Keratinocyte (primary cell): Measurements from ENCODE around the gene WFDC8. TPM values are rescaled to one million over a fixed set of nuclear protein-coding genes. Genes with fewer than 3 reads are reported as not detected.

Experiments
- DNase-seq: peaks from one replicate; pipeline ENCODE4 v3.0.0-alpha.2; 2011; ENCODE audit warnings: low read depth, missing footprints, low spot score
- FAIRE-seq: peaks from 2 replicates; lab custom pipeline; 2011; peaks lifted over from hg19 to GRCh38; lab: Jason Lieb, UNC
- H2AFZ ChIP-seq: 2 replicates; pipeline ENCODE4 v1.6.0; 2012; ENCODE audit warnings: low read length, control low read depth, inconsistent platforms; ENCODE audit not compliant: control insufficient read depth
- H3K27ac ChIP-seq: 2 replicates; pipeline ENCODE4 v1.5.1; 2011; ENCODE audit warnings: low read length; ENCODE audit not compliant: control insufficient read depth, insufficient read depth
- H3K27me3 ChIP-seq: 3 replicates; pipeline ENCODE4 v1.6.0; 2011; ENCODE audit warnings: low read length; ENCODE audit not compliant: control insufficient read depth, insufficient read depth; ENCODE audit errors: extremely low read depth
- H3K36me3 ChIP-seq, 2 experiments: 2 replicates in 1 of 2; 3 replicates in 1 of 2; pipeline ENCODE4 v1.5.1; 2011; ENCODE audit warnings: low read length in 2 of 2, mild to moderate bottlenecking in 1 of 2; ENCODE audit not compliant: control insufficient read depth in 2 of 2, insufficient read depth in 2 of 2; ENCODE audit errors: extremely low read depth in 1 of 2
- H3K4me1 ChIP-seq: 3 replicates; pipeline ENCODE4 v1.5.1; 2011; ENCODE audit warnings: low read length; ENCODE audit not compliant: control insufficient read depth, insufficient read depth; ENCODE audit errors: extremely low read depth
- H3K4me2 ChIP-seq: 3 replicates; pipeline ENCODE4 v1.6.0; 2011; ENCODE audit warnings: low read depth, low read length; ENCODE audit not compliant: control insufficient read depth, insufficient read depth; ENCODE audit errors: extremely low read depth
- H3K4me3 ChIP-seq, 3 experiments: fragments of 200-600 bp in 1 of 3; sonication (generic) in 1 of 3; 2 replicates in 2 of 3; 3 replicates in 1 of 3; pipeline ENCODE4 v1.5.1; 2011 to 2016; ENCODE audit warnings: low read length in 3 of 3, mild to moderate bottlenecking in 3 of 3, control low read depth in 2 of 3, inconsistent platforms in 1 of 3, low read depth in 1 of 3, mixed read lengths in 1 of 3, mixed run types in 1 of 3, moderate library complexity in 1 of 3; ENCODE audit not compliant: control insufficient read depth in 2 of 3, insufficient read depth in 2 of 3; ENCODE audit errors: extremely low read depth in 1 of 3
- H3K79me2 ChIP-seq: 2 replicates; pipeline ENCODE4 v1.6.0; 2012; ENCODE audit warnings: low read length; ENCODE audit not compliant: control insufficient read depth, insufficient read depth
- H3K9ac ChIP-seq: 3 replicates; pipeline ENCODE4 v1.6.0; 2011; ENCODE audit warnings: low read length; ENCODE audit not compliant: control insufficient read depth, insufficient read depth; ENCODE audit errors: extremely low read depth
- H3K9me1 ChIP-seq: 3 replicates; pipeline ENCODE4 v1.6.0; 2011; ENCODE audit warnings: low read length; ENCODE audit not compliant: control insufficient read depth, insufficient read depth; ENCODE audit errors: extremely low read depth
- H3K9me3 ChIP-seq: 2 replicates; pipeline ENCODE4 v1.5.1; 2012; ENCODE audit warnings: low read depth, low read length; ENCODE audit not compliant: control insufficient read depth
- H4K20me1 ChIP-seq: 3 replicates; pipeline ENCODE4 v1.6.0; 2011; ENCODE audit warnings: low read length; ENCODE audit not compliant: control insufficient read depth, insufficient read depth; ENCODE audit errors: extremely low read depth
- CTCF ChIP-seq, 3 experiments: IDR thresholded peaks in 1 of 3; conservative IDR thresholded peaks in 1 of 3; optimal IDR thresholded peaks in 1 of 3; 2 replicates in 2 of 3; 3 replicates in 1 of 3; pipeline versions ENCODE3 to v1.5.1; 2011; ENCODE audit warnings: low read length in 3 of 3, mild to moderate bottlenecking in 3 of 3, moderate library complexity in 2 of 3, control low read depth in 1 of 3, inconsistent platforms in 1 of 3; ENCODE audit not compliant: insufficient read depth in 2 of 3; ENCODE audit errors: extremely low read depth in 1 of 3
- EZH2 ChIP-seq: IDR thresholded peaks from one replicate; pipeline ENCODE4 v1.6.1; 2012; ENCODE audit warnings: inconsistent platforms, mild to moderate bottlenecking, low read length, moderate library complexity
- dilution Hi-C: fragments of 300-500 bp; cut with MboI; formaldehyde crosslinking; loops from one replicate; pipeline ENCODE4 v1.7.0; 2020; ENCODE audit warnings: low sequenced_read_pairs; ENCODE audit not compliant: extremely low pct_ligation_motif_present
- polyA plus RNA-seq, 5 experiments: library from polyadenylated mRNA; depleted of rRNA in 3 of 5; stranded (reverse) in 3 of 5; stranded (forward) in 1 of 5; unstranded in 1 of 5; fragments of >200 nt; gene quantifications; 1 replicate in 1 of 5; 2 replicates in 3 of 5; 3 replicates in 1 of 5; pipeline versions ENCODE4 v1.2.1 to v1.2.3, GENCODE V29; 2011 to 2012; ENCODE audit warnings: missing spikeins in 2 of 5, low read depth in 1 of 5, low replicate concordance in 1 of 5

WFDC8 gene
- polyA plus RNA-seq, 1 donor (not counting 4 experiments of a cell fraction or from before 2014, with no cell fraction given): not detected

- H3K4me2 ChIP-seq: no peak overlapping the region
- no peak overlapping the region for H3K4me3 ChIP-seq
- H3K36me3 ChIP-seq: no peaks in the 10 kb centered on the region
- H3K4me1 ChIP-seq: no peaks in the 10 kb centered on the region
- no peak for TF ChIP-seq CTCF (optimal IDR thresholded peaks at IDR 0.05 in 1 of 3, IDR thresholded peaks at IDR 0.05 in 1 of 3, conservative IDR thresholded peaks at IDR 0.05 in 1 of 3; ENCODE audit: extremely low read depth in 1 of 3, insufficient read depth in 2 of 3, low read length in 3 of 3)
- no peak overlapping the region for H3K9ac ChIP-seq
- H3K9me3 ChIP-seq: no peaks in the 10 kb centered on the region
- H2AFZ ChIP-seq: no peak overlapping the region
- H3K27ac ChIP-seq: no peak overlapping the region
- no peak for FAIRE-seq
- DNase-seq: no peak
- no peaks in the 10 kb centered on the region for H3K79me2 ChIP-seq
- H4K20me1 ChIP-seq: no peaks in the 10 kb centered on the region
- H3K9me1 ChIP-seq: no peaks in the 10 kb centered on the region
- dilution Hi-C loops: no loop called here
- H3K27me3 ChIP-seq: no peaks in the 10 kb centered on the region
These were observed 42.5 kb upstream of the WFDC8 start for GRCh38 chr20:45621593-45621992.

- Histone ChIP-seq H3K9me1 (no peaks in the 10 kb centered on the region), H3K27ac (no peak overlapping the region), H3K79me2 (no peaks in the 10 kb centered on the region), H3K4me3 (no peak overlapping the region), H3K27me3 (no peaks in the 10 kb centered on the region), H2AFZ (no peak overlapping the region), H4K20me1 (no peaks in the 10 kb centered on the region), H3K9me3 (no peaks in the 10 kb centered on the region), H3K4me1 (no peaks in the 10 kb centered on the region), H3K36me3 (no peaks in the 10 kb centered on the region), H3K9ac (no peak overlapping the region), H3K4me2 (no peak overlapping the region)
- dilution Hi-C loops: no loop called here
- no peak for TF ChIP-seq EZH2
- no peak for TF ChIP-seq CTCF (optimal IDR thresholded peaks at IDR 0.05 in 1 of 3, IDR thresholded peaks at IDR 0.05 in 1 of 3, conservative IDR thresholded peaks at IDR 0.05 in 1 of 3; ENCODE audit: extremely low read depth in 1 of 3, insufficient read depth in 2 of 3, low read length in 3 of 3)
- DNase-seq (no peak), FAIRE-seq (no peak)
These were observed 38.5 kb upstream of the WFDC8 start for GRCh38 chr20:45617591-45617990.
